Right lobe of liver (tissue), 4 donors: ENCODE data around the gene FOXJ3.

Experiments
- CTCF ChIP-seq, 4 donors: fragments of 200-600 bp in 3 of 4; fragments of 450-650 bp in 1 of 4; IDR thresholded peaks; one replicate each; pipeline versions ENCODE4 v1.5.1 to v1.8.0; 2016 to 2022; ENCODE audit warnings: antibody characterized with exemption in 4 of 4, mild to moderate bottlenecking in 2 of 4
- POLR2A ChIP-seq: fragments of 450-650 bp; IDR thresholded peaks from one replicate; pipeline ENCODE4 v1.6.1; 2017; ENCODE audit warnings: antibody characterized with exemption, mild to moderate bottlenecking
- donor health status: DM: no; HTN: no; CAD: no.
- donor health status: DM: no; HTN: no; CAD: no.
- donor health status: DM: no; HTN: yes; CAD: no.

GRCh38 chr1:42164551-42165420 lies 170.2 kb downstream of the FOXJ3 start, which contains the start of gene GUCA2A:
- TF ChIP-seq CTCF (IDR thresholded peaks at IDR 0.05) (no peak), POLR2A (no peak)
